Keratinocyte (primary cell): Measurements from ENCODE around the gene PCDH15. TPM values are rescaled to one million over a fixed set of nuclear protein-coding genes. Genes with fewer than 3 reads are reported as not detected.

ENCODE experiments used
- DNase-seq: peaks from one replicate; pipeline ENCODE4 v3.0.0-alpha.2; 2011; ENCODE audit warnings: low read depth, missing footprints, low spot score
- FAIRE-seq: peaks from 2 replicates; lab custom pipeline; 2011; peaks lifted over from hg19 to GRCh38; lab: Jason Lieb, UNC
- H2AFZ ChIP-seq: 2 replicates; pipeline ENCODE4 v1.6.0; 2012; ENCODE audit warnings: low read length, control low read depth, inconsistent platforms; ENCODE audit not compliant: control insufficient read depth
- H3K27ac ChIP-seq: 2 replicates; pipeline ENCODE4 v1.5.1; 2011; ENCODE audit warnings: low read length; ENCODE audit not compliant: control insufficient read depth, insufficient read depth
- H3K27me3 ChIP-seq: 3 replicates; pipeline ENCODE4 v1.6.0; 2011; ENCODE audit warnings: low read length; ENCODE audit not compliant: control insufficient read depth, insufficient read depth; ENCODE audit errors: extremely low read depth
- H3K36me3 ChIP-seq, 2 experiments: 2 replicates in 1 of 2; 3 replicates in 1 of 2; pipeline ENCODE4 v1.5.1; 2011; ENCODE audit warnings: low read length in 2 of 2, mild to moderate bottlenecking in 1 of 2; ENCODE audit not compliant: control insufficient read depth in 2 of 2, insufficient read depth in 2 of 2; ENCODE audit errors: extremely low read depth in 1 of 2
- H3K4me1 ChIP-seq: 3 replicates; pipeline ENCODE4 v1.5.1; 2011; ENCODE audit warnings: low read length; ENCODE audit not compliant: control insufficient read depth, insufficient read depth; ENCODE audit errors: extremely low read depth
- H3K4me2 ChIP-seq: 3 replicates; pipeline ENCODE4 v1.6.0; 2011; ENCODE audit warnings: low read depth, low read length; ENCODE audit not compliant: control insufficient read depth, insufficient read depth; ENCODE audit errors: extremely low read depth
- H3K4me3 ChIP-seq, 3 experiments: fragments of 200-600 bp in 1 of 3; sonication (generic) in 1 of 3; 2 replicates in 2 of 3; 3 replicates in 1 of 3; pipeline ENCODE4 v1.5.1; 2011 to 2016; ENCODE audit warnings: low read length in 3 of 3, mild to moderate bottlenecking in 3 of 3, control low read depth in 2 of 3, inconsistent platforms in 1 of 3, low read depth in 1 of 3, mixed read lengths in 1 of 3, mixed run types in 1 of 3, moderate library complexity in 1 of 3; ENCODE audit not compliant: control insufficient read depth in 2 of 3, insufficient read depth in 2 of 3; ENCODE audit errors: extremely low read depth in 1 of 3
- H3K79me2 ChIP-seq: 2 replicates; pipeline ENCODE4 v1.6.0; 2012; ENCODE audit warnings: low read length; ENCODE audit not compliant: control insufficient read depth, insufficient read depth
- H3K9ac ChIP-seq: 3 replicates; pipeline ENCODE4 v1.6.0; 2011; ENCODE audit warnings: low read length; ENCODE audit not compliant: control insufficient read depth, insufficient read depth; ENCODE audit errors: extremely low read depth
- H3K9me1 ChIP-seq: 3 replicates; pipeline ENCODE4 v1.6.0; 2011; ENCODE audit warnings: low read length; ENCODE audit not compliant: control insufficient read depth, insufficient read depth; ENCODE audit errors: extremely low read depth
- H3K9me3 ChIP-seq: 2 replicates; pipeline ENCODE4 v1.5.1; 2012; ENCODE audit warnings: low read depth, low read length; ENCODE audit not compliant: control insufficient read depth
- H4K20me1 ChIP-seq: 3 replicates; pipeline ENCODE4 v1.6.0; 2011; ENCODE audit warnings: low read length; ENCODE audit not compliant: control insufficient read depth, insufficient read depth; ENCODE audit errors: extremely low read depth
- EZH2 ChIP-seq: IDR thresholded peaks from one replicate; pipeline ENCODE4 v1.6.1; 2012; ENCODE audit warnings: inconsistent platforms, mild to moderate bottlenecking, low read length, moderate library complexity
- dilution Hi-C: fragments of 300-500 bp; cut with MboI; formaldehyde crosslinking; loops from one replicate; pipeline ENCODE4 v1.7.0; 2020; ENCODE audit warnings: low sequenced_read_pairs; ENCODE audit not compliant: extremely low pct_ligation_motif_present
- polyA plus RNA-seq, 5 experiments: library from polyadenylated mRNA; depleted of rRNA in 3 of 5; stranded (reverse) in 3 of 5; stranded (forward) in 1 of 5; unstranded in 1 of 5; fragments of >200 nt; gene quantifications; 1 replicate in 1 of 5; 2 replicates in 3 of 5; 3 replicates in 1 of 5; pipeline versions ENCODE4 v1.2.1 to v1.2.3, GENCODE V29; 2011 to 2012; ENCODE audit warnings: missing spikeins in 2 of 5, low read depth in 1 of 5, low replicate concordance in 1 of 5
- TF ChIP-seq, protein P1 (sequence below), 3 experiments: IDR thresholded peaks in 1 of 3; conservative IDR thresholded peaks in 1 of 3; optimal IDR thresholded peaks in 1 of 3; 2 replicates in 2 of 3; 3 replicates in 1 of 3; pipeline versions ENCODE3 to v1.5.1; 2011; ENCODE audit warnings: low read length in 3 of 3, mild to moderate bottlenecking in 3 of 3, moderate library complexity in 2 of 3, control low read depth in 1 of 3, inconsistent platforms in 1 of 3; ENCODE audit not compliant: insufficient read depth in 2 of 3; ENCODE audit errors: extremely low read depth in 1 of 3

Gene PCDH15
- polyA plus RNA-seq, 1 donor (not counting 4 experiments of a cell fraction or from before 2014, with no cell fraction given), result not detected

DNA sequence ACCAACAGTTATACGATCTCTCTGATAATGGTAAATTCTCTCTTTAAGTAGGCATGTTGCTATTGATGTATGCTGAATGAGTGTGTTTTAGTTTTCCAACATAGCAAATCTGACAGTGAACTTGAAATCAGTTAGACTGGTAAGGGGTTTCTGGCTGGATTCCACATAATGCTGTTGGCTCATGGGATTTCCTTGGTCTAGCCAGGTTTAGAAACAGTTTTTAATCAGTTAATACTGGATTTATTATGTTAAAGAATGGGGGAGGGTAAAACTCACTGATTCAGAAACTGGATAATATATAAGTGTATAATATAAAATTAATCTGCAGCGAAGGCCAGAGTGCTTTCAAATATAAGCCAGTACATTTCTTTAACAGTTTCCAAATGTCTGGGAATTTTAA lies 55.6 kb downstream of the PCDH15 start:
- no peaks in the 10 kb centered on the region for H3K36me3 ChIP-seq
- H4K20me1 ChIP-seq, result no peaks in the 10 kb centered on the region
- no peaks in the 10 kb centered on the region for H3K79me2 ChIP-seq
- TF ChIP-seq, protein P1, sequence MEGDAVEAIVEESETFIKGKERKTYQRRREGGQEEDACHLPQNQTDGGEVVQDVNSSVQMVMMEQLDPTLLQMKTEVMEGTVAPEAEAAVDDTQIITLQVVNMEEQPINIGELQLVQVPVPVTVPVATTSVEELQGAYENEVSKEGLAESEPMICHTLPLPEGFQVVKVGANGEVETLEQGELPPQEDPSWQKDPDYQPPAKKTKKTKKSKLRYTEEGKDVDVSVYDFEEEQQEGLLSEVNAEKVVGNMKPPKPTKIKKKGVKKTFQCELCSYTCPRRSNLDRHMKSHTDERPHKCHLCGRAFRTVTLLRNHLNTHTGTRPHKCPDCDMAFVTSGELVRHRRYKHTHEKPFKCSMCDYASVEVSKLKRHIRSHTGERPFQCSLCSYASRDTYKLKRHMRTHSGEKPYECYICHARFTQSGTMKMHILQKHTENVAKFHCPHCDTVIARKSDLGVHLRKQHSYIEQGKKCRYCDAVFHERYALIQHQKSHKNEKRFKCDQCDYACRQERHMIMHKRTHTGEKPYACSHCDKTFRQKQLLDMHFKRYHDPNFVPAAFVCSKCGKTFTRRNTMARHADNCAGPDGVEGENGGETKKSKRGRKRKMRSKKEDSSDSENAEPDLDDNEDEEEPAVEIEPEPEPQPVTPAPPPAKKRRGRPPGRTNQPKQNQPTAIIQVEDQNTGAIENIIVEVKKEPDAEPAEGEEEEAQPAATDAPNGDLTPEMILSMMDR (optimal IDR thresholded peaks at IDR 0.05 in 1 of 3, IDR thresholded peaks at IDR 0.05 in 1 of 3, conservative IDR thresholded peaks at IDR 0.05 in 1 of 3; ENCODE audit: extremely low read depth in 1 of 3, insufficient read depth in 2 of 3, low read length in 3 of 3), result no peak
- FAIRE-seq (no peak), DNase-seq (no peak)
- no peaks in the 10 kb centered on the region for H3K4me1 ChIP-seq
- H3K9me1 ChIP-seq, result no peaks in the 10 kb centered on the region
- no peak overlapping the region for H3K4me3 ChIP-seq
- H2AFZ ChIP-seq, result no peak overlapping the region
- dilution Hi-C loops, result no loop called here
- H3K27me3 ChIP-seq, result no peaks in the 10 kb centered on the region
- H3K9ac ChIP-seq, result no peak overlapping the region
- H3K27ac ChIP-seq, result no peak overlapping the region
- H3K9me3 ChIP-seq, result no peaks in the 10 kb centered on the region
- H3K4me2 ChIP-seq, result no peak overlapping the region

DNA sequence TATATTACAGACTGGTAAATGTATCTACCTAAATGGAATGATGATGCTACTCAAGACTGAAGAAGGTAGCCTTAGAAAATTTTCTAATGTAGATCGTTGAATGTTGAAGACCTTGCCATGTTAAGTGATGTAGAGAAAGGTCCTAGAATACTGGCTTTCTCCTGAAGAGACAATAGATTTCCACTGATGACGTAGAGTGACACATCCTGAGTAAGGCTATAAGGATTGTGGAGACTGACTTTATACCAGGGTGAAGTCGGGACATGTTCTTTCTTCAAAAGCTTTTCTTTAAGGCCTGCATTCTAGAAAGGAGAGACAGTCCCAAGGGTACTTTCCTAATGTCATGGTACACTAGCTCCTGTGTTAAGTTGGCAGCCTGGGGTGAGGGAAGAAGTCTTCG lies 58.6 kb downstream of the PCDH15 start:
- TF ChIP-seq, protein P1 (optimal IDR thresholded peaks at IDR 0.05 in 1 of 3, IDR thresholded peaks at IDR 0.05 in 1 of 3, conservative IDR thresholded peaks at IDR 0.05 in 1 of 3; ENCODE audit: extremely low read depth in 1 of 3, insufficient read depth in 2 of 3, low read length in 3 of 3), result no peak
- TF ChIP-seq EZH2, result no peak
- no peak for FAIRE-seq
- dilution Hi-C loops, result no loop called here
- Histone ChIP-seq H3K4me2 (no peak overlapping the region), H4K20me1 (no peaks in the 10 kb centered on the region), H3K79me2 (no peaks in the 10 kb centered on the region), H3K4me1 (no peaks in the 10 kb centered on the region), H3K9ac (no peak overlapping the region), H3K9me1 (no peaks in the 10 kb centered on the region), H3K36me3 (no peaks in the 10 kb centered on the region), H3K9me3 (no peaks in the 10 kb centered on the region), H2AFZ (no peak overlapping the region), H3K4me3 (no peak overlapping the region), H3K27ac (no peak overlapping the region), H3K27me3 (no peaks in the 10 kb centered on the region)
- no peak for DNase-seq
